GM12801 (cell line): Measurements from ENCODE around the gene CD27.

Source experiments
- TF ChIP-seq, protein P1 (sequence below): IDR thresholded peaks from one replicate; pipeline ENCODE4 v1.5.1; 2011; ENCODE audit warnings: control low read depth; ENCODE audit not compliant: insufficient read length; ENCODE audit errors: extremely low read depth

The CD27 gene

DNA sequence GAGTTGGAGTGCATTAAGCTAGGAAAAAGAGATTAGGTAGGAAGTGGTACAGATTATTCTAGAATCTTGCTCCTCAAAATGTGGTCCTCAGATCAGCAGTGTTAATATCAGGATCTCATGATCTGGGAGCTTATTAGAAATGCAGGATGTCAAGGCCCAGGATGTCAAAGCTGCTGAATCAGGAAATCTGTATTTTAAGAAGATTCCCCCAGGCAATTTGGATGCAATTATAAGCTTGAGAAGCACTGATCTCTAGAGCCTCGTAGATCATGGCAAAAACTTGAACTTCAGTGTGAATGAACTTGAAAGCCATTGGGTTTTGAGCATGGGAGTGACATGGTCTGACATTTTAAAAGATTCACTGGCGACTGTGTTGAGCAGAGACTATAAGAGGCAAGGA, 55.7 kb downstream of the CD27 start:
- TF ChIP-seq, protein P1, sequence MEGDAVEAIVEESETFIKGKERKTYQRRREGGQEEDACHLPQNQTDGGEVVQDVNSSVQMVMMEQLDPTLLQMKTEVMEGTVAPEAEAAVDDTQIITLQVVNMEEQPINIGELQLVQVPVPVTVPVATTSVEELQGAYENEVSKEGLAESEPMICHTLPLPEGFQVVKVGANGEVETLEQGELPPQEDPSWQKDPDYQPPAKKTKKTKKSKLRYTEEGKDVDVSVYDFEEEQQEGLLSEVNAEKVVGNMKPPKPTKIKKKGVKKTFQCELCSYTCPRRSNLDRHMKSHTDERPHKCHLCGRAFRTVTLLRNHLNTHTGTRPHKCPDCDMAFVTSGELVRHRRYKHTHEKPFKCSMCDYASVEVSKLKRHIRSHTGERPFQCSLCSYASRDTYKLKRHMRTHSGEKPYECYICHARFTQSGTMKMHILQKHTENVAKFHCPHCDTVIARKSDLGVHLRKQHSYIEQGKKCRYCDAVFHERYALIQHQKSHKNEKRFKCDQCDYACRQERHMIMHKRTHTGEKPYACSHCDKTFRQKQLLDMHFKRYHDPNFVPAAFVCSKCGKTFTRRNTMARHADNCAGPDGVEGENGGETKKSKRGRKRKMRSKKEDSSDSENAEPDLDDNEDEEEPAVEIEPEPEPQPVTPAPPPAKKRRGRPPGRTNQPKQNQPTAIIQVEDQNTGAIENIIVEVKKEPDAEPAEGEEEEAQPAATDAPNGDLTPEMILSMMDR, result no peak
